Activated CD8-positive, alpha-beta T cell treated with anti-CD3 and anti-CD28 coated beads, Interleukin-2, amount 10 ng/mL, durations not matched to agents 7 days and 5 days (primary cell): Measurements from ENCODE around the gene AGPS. TPM values are rescaled to one million over a fixed set of nuclear protein-coding genes. Genes with fewer than 3 reads are reported as not detected.

ENCODE experiments used
- ATAC-seq: fragments of 150-1000 bp; cut with Tn5 transposase; one replicate; pipeline ENCODE4 v1.10.0; 2021; ENCODE audit warnings: moderate library complexity
- CTCF ChIA-PET: fragments of 350-600 bp; sonication (Branson Sonifier 250); formaldehyde crosslinking; loops from one replicate; lab custom pipeline; 2021; ENCODE audit warnings: antibody characterized with exemption; lab: Charles Lee
- POLR2A ChIA-PET: fragments of 350-600 bp; sonication (Branson Sonifier 250); formaldehyde crosslinking; loops from one replicate; lab custom pipeline; 2021; ENCODE audit warnings: antibody characterized with exemption; lab: Charles Lee
- DNase-seq: peaks from one replicate; pipeline ENCODE4 v3.0.0-alpha.2; 2020
- H3K27ac Mint-ChIP-seq: one replicate; pipeline ENCODE4 v1.8.0; 2021; ENCODE audit warnings: mild to moderate bottlenecking, mixed read lengths
- H3K27me3 Mint-ChIP-seq: one replicate; pipeline ENCODE4 v1.8.0; 2021; ENCODE audit warnings: low read depth, mixed read lengths
- H3K36me3 Mint-ChIP-seq: one replicate; pipeline ENCODE4 v1.8.0; 2021; ENCODE audit warnings: low read depth, mixed read lengths
- H3K4me1 Mint-ChIP-seq: one replicate; pipeline ENCODE4 v1.8.0; 2021; ENCODE audit warnings: low read depth, mixed read lengths
- H3K4me3 Mint-ChIP-seq: one replicate; pipeline ENCODE4 v1.8.0; 2021; ENCODE audit warnings: mild to moderate bottlenecking, mixed read lengths
- H3K9me3 Mint-ChIP-seq: one replicate; pipeline ENCODE4 v1.8.0; 2022; ENCODE audit warnings: mixed read lengths; ENCODE audit not compliant: insufficient read depth
- total RNA-seq, 2 experiments: library from RNA; stranded (reverse); gene quantifications; one replicate each; pipeline ENCODE4 v1.2.3, GENCODE V29; 2021

Gene AGPS
- total RNA-seq, 2 experiments from 2014 or later = 65.9 to 67.9 TPM

GRCh38 chr2:177532567-177532966, 140.0 kb downstream of the AGPS start:
- ChIA-PET CTCF (interaction anchor here (1.1 kb wide), 1 partner anchor 9 kb away, joined by 3 read pairs; no protein-coding TSS in a partner anchor), POLR2A (no interaction called here)
- DNase-seq = no peak
- H3K27ac Mint-ChIP-seq = no peak overlapping the region
- no peak overlapping the region for H3K4me3 Mint-ChIP-seq
- peaks cover 5% of the 10 kb centered on the region for H3K36me3 Mint-ChIP-seq
- H3K4me1 Mint-ChIP-seq = no peaks in the 10 kb centered on the region
- ATAC-seq = no peak
- H3K9me3 Mint-ChIP-seq = no peaks in the 10 kb centered on the region
- H3K27me3 Mint-ChIP-seq = no peaks in the 10 kb centered on the region

DNA sequence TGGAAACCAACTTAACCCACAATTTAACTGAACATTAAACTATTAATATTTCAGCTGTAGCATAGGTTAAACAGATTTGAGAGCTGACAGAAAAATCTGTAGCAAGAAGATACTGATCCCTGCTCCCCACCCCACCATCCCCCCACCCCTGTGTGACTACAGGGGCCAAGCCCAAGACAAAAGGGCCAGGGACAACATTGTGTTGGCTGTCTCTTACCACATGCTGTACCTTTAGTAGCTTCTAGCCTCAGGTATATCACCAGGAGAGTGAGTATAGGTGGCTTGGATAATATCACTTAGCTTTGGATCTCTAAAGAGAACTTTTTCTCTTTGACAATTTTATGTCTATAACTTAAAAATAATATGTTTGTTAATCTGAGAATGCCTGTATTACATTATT, 140.7 kb downstream of the AGPS start:
- H3K4me1 Mint-ChIP-seq = no peaks in the 10 kb centered on the region
- no peaks in the 10 kb centered on the region for H3K27me3 Mint-ChIP-seq
- ChIA-PET CTCF (interaction anchor here (1.4 kb wide), 1 partner anchor 368 kb away, joined by 4 read pairs; no protein-coding TSS in a partner anchor), POLR2A (no interaction called here)
- H3K4me3 Mint-ChIP-seq = no peak overlapping the region
- H3K27ac Mint-ChIP-seq = no peak overlapping the region
- DNase-seq (no peak), ATAC-seq (no peak)
- H3K9me3 Mint-ChIP-seq = no peaks in the 10 kb centered on the region
- peaks cover 7% of the 10 kb centered on the region for H3K36me3 Mint-ChIP-seq

DNA sequence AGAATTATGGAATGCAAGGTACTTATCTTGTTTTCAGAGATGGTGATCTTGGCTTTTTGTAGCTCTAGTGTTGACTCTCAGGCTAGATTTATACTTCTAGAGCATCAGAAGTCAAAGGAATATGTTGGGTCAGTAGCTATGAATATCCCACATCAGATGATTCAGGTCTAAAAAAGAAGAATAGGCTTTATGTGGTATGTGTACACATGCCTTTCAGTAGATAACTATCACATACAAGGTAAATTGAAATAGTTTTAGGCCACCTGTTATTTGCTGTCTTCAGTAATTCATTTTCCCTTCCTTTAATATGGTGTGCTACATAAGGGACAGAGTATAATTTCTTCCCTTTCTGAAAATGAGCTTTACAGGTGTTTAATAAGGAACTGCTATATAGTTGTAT, 142.4 kb downstream of the AGPS start:
- no peaks in the 10 kb centered on the region for H3K9me3 Mint-ChIP-seq

GRCh38 chr2:177535958-177536504, 143.5 kb downstream of the AGPS start:
- ChIA-PET CTCF (no interaction called here), POLR2A (no interaction called here)
- no peaks in the 10 kb centered on the region for H3K9me3 Mint-ChIP-seq
- H3K27ac Mint-ChIP-seq = no peak overlapping the region
- ATAC-seq (no peak), DNase-seq (no peak)
- no peak overlapping the region for H3K4me3 Mint-ChIP-seq
- no peaks in the 10 kb centered on the region for H3K4me1 Mint-ChIP-seq
- H3K36me3 Mint-ChIP-seq = peaks cover 8% of the 10 kb centered on the region
- H3K27me3 Mint-ChIP-seq = no peaks in the 10 kb centered on the region

More for the DNA sequence above, 142.4 kb downstream of the AGPS start:
- ChIA-PET POLR2A (no interaction called here), CTCF (interaction anchor here (0.9 kb wide), 1 partner anchor 200 kb away, joined by 3 read pairs; no protein-coding TSS in a partner anchor)
- no peak overlapping the region for H3K4me3 Mint-ChIP-seq
- no peak overlapping the region for H3K27ac Mint-ChIP-seq
- no peaks in the 10 kb centered on the region for H3K4me1 Mint-ChIP-seq
- DNase-seq (no peak), ATAC-seq (no peak)
- peaks cover 8% of the 10 kb centered on the region for H3K36me3 Mint-ChIP-seq
- H3K27me3 Mint-ChIP-seq = no peaks in the 10 kb centered on the region

DNA sequence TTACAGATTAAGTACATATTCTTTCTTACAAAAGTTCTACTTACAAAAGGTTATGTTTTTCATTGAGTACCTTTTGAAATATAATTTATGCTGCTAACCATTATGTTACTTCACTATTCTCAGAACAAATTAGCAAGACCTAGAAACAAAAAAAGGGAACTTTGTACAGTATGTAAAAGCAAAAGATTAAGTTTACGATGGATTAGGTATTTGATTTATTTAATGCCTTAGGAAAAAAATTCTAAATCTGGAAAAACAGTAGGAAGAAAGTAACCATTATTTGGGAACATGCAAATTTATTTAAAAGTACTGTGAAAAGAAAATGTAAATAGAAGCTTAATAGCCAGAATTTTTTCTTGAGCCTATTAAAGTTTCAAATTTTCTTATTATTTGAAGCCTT, 144.6 kb downstream of the AGPS start:
- ChIA-PET CTCF (no interaction called here), POLR2A (interaction anchor here (0.6 kb wide), 1 partner anchor 88 kb away, joined by 3 read pairs; no protein-coding TSS in a partner anchor)
- Mint-ChIP-seq H3K4me3 (no peak overlapping the region), H3K36me3 (peaks cover 8% of the 10 kb centered on the region), H3K27ac (no peak overlapping the region), H3K4me1 (no peaks in the 10 kb centered on the region), H3K9me3 (no peaks in the 10 kb centered on the region), H3K27me3 (no peaks in the 10 kb centered on the region)
- no peak for DNase-seq
- no peak for ATAC-seq

DNA sequence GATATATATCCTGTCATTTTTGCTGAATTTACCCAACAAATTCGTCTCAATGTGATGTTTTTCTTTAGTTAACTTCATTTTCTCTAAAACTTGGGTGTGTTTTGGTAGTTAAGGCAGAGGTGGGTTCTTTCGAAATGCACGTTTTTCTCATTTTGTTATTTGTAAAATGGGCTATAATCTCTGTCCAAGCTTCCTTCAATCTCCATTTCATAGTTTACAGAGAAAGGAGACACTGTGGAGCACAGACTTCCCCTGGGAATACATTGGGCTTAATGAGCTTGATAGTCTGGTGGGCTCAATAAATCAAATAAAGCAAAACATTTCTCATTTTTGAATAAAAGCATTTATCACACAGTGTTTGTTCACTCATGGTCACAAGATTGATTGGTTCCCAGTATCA, 145.1 kb downstream of the AGPS start:
- no peak overlapping the region for H3K4me3 Mint-ChIP-seq
- no peaks in the 10 kb centered on the region for H3K27me3 Mint-ChIP-seq
- H3K36me3 Mint-ChIP-seq = peaks cover 8% of the 10 kb centered on the region
- H3K4me1 Mint-ChIP-seq = no peaks in the 10 kb centered on the region
- ATAC-seq (no peak), DNase-seq (no peak)
- ChIA-PET CTCF (no interaction called here), POLR2A (interaction anchor here (0.6 kb wide), 1 partner anchor 88 kb away, joined by 3 read pairs; no protein-coding TSS in a partner anchor)
- no peak overlapping the region for H3K27ac Mint-ChIP-seq
- no peaks in the 10 kb centered on the region for H3K9me3 Mint-ChIP-seq

GRCh38 chr2:177538323-177538722, 145.8 kb downstream of the AGPS start:
- CTCF ChIA-PET = no interaction called here
- Mint-ChIP-seq H3K36me3 (peaks cover 8% of the 10 kb centered on the region), H3K4me3 (no peak overlapping the region), H3K27ac (no peak overlapping the region), H3K4me1 (no peaks in the 10 kb centered on the region), H3K9me3 (no peaks in the 10 kb centered on the region), H3K27me3 (no peaks in the 10 kb centered on the region)
- DNase-seq (no peak), ATAC-seq (no peak)
- POLR2A ChIA-PET = no interaction called here

- ChIA-PET POLR2A (no interaction called here), CTCF (interaction anchor here (0.8 to 1.6 kb wide), 2 partner anchors 65 to 205 kb away, joined by 3 to 4 read pairs; no protein-coding TSS in a partner anchor)
- Mint-ChIP-seq H3K27me3 (no peaks in the 10 kb centered on the region), H3K4me1 (peaks cover 6% of the 10 kb centered on the region), H3K27ac (no peak overlapping the region), H3K4me3 (no peak overlapping the region), H3K9me3 (no peaks in the 10 kb centered on the region), H3K36me3 (peaks cover 10% of the 10 kb centered on the region)
- ATAC-seq (no peak), DNase-seq (no peak)
Observed at GRCh38 chr2:177540283-177540682, 147.7 kb downstream of the AGPS start.

DNA sequence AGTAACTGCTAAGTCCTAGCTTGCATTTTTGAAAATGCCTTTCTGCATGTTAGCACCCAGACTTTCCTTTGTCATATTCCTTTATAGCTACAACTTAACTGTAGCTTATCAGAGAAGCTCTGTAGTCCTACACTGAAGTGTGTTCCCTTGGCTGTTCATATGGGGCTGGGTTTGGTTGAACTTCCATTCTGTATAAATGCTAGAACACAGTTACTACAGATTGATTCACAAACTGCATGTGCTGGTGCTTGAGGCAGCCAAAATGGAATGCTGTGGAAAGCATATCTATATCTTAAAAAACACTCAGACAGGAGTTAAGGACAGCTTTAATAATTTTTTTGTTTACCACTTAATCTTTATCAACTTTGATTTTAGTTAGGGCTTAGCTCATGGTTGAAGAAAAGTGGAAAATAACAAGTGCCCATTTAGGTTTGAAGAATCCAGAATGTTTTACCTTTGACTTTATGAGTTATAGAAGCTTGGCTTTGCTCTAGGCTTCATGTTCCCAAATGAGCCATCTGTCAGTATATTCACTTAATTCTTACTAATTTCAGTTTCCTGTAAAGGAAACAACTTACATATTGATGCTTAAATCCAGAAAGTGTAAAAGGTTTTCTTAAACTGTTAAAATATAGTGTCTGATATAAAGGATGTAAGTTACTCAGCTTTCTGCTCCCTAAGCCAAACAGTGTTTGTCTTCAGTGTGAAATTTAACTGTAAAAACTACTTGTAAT, 148.9 kb downstream of the AGPS start:
- Mint-ChIP-seq H3K4me3 (no peak overlapping the region), H3K36me3 (peaks cover 17% of the 10 kb centered on the region), H3K4me1 (peaks cover 14% of the 10 kb centered on the region), H3K27ac (no peak overlapping the region), H3K27me3 (no peaks in the 10 kb centered on the region), H3K9me3 (no peaks in the 10 kb centered on the region)
- no peak for DNase-seq
- ATAC-seq = no peak
- ChIA-PET CTCF (interaction anchor here (0.8 to 1.6 kb wide), 5 partner anchors 18 to 376 kb away, joined by 3 to 4 read pairs (median 3); no protein-coding TSS in a partner anchor), POLR2A (interaction anchor here (0.6 kb wide), 1 partner anchor 191 kb away, joined by 3 read pairs; no protein-coding TSS in a partner anchor)

GRCh38 chr2:177542396-177542795, 149.8 kb downstream of the AGPS start:
- Mint-ChIP-seq H3K4me3 (no peak overlapping the region), H3K27ac (no peak overlapping the region), H3K4me1 (peaks cover 21% of the 10 kb centered on the region), H3K9me3 (no peaks in the 10 kb centered on the region), H3K36me3 (peaks cover 20% of the 10 kb centered on the region), H3K27me3 (no peaks in the 10 kb centered on the region)
- DNase-seq = no peak
- ChIA-PET CTCF (no interaction called here), POLR2A (no interaction called here)
- ATAC-seq = no peak

GRCh38 chr2:177543007-177543760, 150.6 kb downstream of the AGPS start:
- ChIA-PET POLR2A (no interaction called here), CTCF (interaction anchor here (1.0 kb wide), 1 partner anchor 61 kb away, joined by 4 read pairs; no protein-coding TSS in a partner anchor)
- Mint-ChIP-seq H3K4me1 (peaks cover 23% of the 10 kb centered on the region), H3K4me3 (no peak overlapping the region), H3K27ac (no peak overlapping the region), H3K36me3 (peaks cover 17% of the 10 kb centered on the region), H3K9me3 (no peaks in the 10 kb centered on the region), H3K27me3 (no peaks in the 10 kb centered on the region)
- no peak for DNase-seq
- ATAC-seq = no peak
